HG02840 (cell line): ENCODE measurements around the gene SYNE3.

ENCODE experiments used
- ATAC-seq: cut with Tn5 transposase; IDR thresholded peaks from one replicate; pipeline ENCODE4 v1.9.1; 2021; ENCODE audit warnings: mild to moderate bottlenecking, moderate library complexity, moderate number of reproducible peaks; ENCODE audit not compliant: unreplicated experiment, low FRiP score

SYNE3 gene

GRCh38 chr14:95541346-95541745 lies 24.9 kb upstream of the SYNE3 start:
- no peak for ATAC-seq

GRCh38 chr14:95540236-95540855 lies 23.9 kb upstream of the SYNE3 start:
- no peak for ATAC-seq

- ATAC-seq: no peak
Measured at GRCh38 chr14:95538801-95539509, 22.5 kb upstream of the SYNE3 start.

- no peak for ATAC-seq
Measured at GRCh38 chr14:95537298-95538089, 21.0 kb upstream of the SYNE3 start.

- ATAC-seq: no peak
Measured at GRCh38 chr14:95536671-95537070, 20.2 kb upstream of the SYNE3 start.

- ATAC-seq: no peak
Measured at GRCh38 chr14:95536036-95536593, 19.7 kb upstream of the SYNE3 start.

- peak; percentile 2 for ATAC-seq
Measured at GRCh38 chr14:95535226-95536021, 19.0 kb upstream of the SYNE3 start.

- ATAC-seq: peak; percentile 91
Measured at GRCh38 chr14:95534299-95535225, 18.1 kb upstream of the SYNE3 start, which contains the start of gene GLRX5. TSS of gene GLRX5 (plus strand) at chr14:95535050. CDS start at chr14:95535090, 40 bp downstream.

- no peak for ATAC-seq
Measured at GRCh38 chr14:95533822-95534221, 17.4 kb upstream of the SYNE3 start.

- no peak for ATAC-seq
Measured at GRCh38 chr14:95533391-95533821, 17.0 kb upstream of the SYNE3 start.

- no peak for ATAC-seq
Measured at GRCh38 chr14:95531969-95532368, 15.5 kb upstream of the SYNE3 start.

GRCh38 chr14:95531473-95531872 lies 15.0 kb upstream of the SYNE3 start:
- no peak for ATAC-seq

GRCh38 chr14:95530473-95531276 lies 14.2 kb upstream of the SYNE3 start:
- ATAC-seq: no peak

GRCh38 chr14:95529216-95529615 lies 12.8 kb upstream of the SYNE3 start:
- ATAC-seq: no peak

- no peak for ATAC-seq
Measured at GRCh38 chr14:95527387-95528002, 11.0 kb upstream of the SYNE3 start.

GRCh38 chr14:95526483-95527386 lies 10.3 kb upstream of the SYNE3 start:
- no peak for ATAC-seq

- ATAC-seq: no peak
Measured at GRCh38 chr14:95525999-95526398, 9.5 kb upstream of the SYNE3 start.
